ENCODE measurements around the gene DGKQ.

DGKQ gene, protein sequence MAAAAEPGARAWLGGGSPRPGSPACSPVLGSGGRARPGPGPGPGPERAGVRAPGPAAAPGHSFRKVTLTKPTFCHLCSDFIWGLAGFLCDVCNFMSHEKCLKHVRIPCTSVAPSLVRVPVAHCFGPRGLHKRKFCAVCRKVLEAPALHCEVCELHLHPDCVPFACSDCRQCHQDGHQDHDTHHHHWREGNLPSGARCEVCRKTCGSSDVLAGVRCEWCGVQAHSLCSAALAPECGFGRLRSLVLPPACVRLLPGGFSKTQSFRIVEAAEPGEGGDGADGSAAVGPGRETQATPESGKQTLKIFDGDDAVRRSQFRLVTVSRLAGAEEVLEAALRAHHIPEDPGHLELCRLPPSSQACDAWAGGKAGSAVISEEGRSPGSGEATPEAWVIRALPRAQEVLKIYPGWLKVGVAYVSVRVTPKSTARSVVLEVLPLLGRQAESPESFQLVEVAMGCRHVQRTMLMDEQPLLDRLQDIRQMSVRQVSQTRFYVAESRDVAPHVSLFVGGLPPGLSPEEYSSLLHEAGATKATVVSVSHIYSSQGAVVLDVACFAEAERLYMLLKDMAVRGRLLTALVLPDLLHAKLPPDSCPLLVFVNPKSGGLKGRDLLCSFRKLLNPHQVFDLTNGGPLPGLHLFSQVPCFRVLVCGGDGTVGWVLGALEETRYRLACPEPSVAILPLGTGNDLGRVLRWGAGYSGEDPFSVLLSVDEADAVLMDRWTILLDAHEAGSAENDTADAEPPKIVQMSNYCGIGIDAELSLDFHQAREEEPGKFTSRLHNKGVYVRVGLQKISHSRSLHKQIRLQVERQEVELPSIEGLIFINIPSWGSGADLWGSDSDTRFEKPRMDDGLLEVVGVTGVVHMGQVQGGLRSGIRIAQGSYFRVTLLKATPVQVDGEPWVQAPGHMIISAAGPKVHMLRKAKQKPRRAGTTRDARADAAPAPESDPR

GRCh38 chr4:973431-974397, at the start of gene DGKQ:
TSS of gene DGKQ (minus strand) at chr4:973569. CDS start at chr4:973482, 87 bp downstream.
- H3K27me3 ChIP-seq (ENCODE audit: low read depth, low read length), result no peaks in the 10 kb centered on the region
- TF ChIP-seq CTCF (IDR thresholded peaks at IDR 0.05; ENCODE audit: low read depth, low read length) (no peak), EZH2phosphoT487 (IDR thresholded peaks at IDR 0.05; ENCODE audit: low read depth) (no peak)
- peaks cover 5% of the 10 kb centered on the region; the same call in 1 of the 2 replicates for H3K4me1 ChIP-seq (ENCODE audit: low read length)
- no peaks in the 10 kb centered on the region for H3K9me3 ChIP-seq (ENCODE audit: insufficient read depth, low read length)
- H3K36me3 ChIP-seq (replicated peaks; ENCODE audit: low read depth, low read length), result no peaks in the 10 kb centered on the region
- no peak within 1 kb of the TSS for H3K27ac ChIP-seq (ENCODE audit: low read length)
- no peak within 1 kb of the TSS for H2AFZ ChIP-seq (ENCODE audit: low read depth, low read length)
- H3K4me3 ChIP-seq (ENCODE audit: low read length), result peak within 1 kb of the TSS; percentile 97
- peak within 1 kb of the TSS; percentile 97 for H3K4me2 ChIP-seq (ENCODE audit: low read length)
- H4K20me1 ChIP-seq (ENCODE audit: insufficient read depth, low read length), result no peaks in the 10 kb centered on the region
- peak within 1 kb of the TSS; percentile 69 for H3K9ac ChIP-seq (ENCODE audit: low read length)
- no peaks in the 10 kb centered on the region for H3K79me2 ChIP-seq (ENCODE audit: low read length)

- Histone ChIP-seq H3K27ac (ENCODE audit: low read length) (no peak overlapping the region), H3K4me1 (ENCODE audit: low read length) (peaks cover 26% of the 10 kb centered on the region), H3K4me3 (ENCODE audit: low read length) (no peak overlapping the region), H3K4me2 (ENCODE audit: low read length) (no peak overlapping the region), H3K9me3 (ENCODE audit: insufficient read depth, low read length) (no peaks in the 10 kb centered on the region), H3K79me2 (ENCODE audit: low read length) (no peaks in the 10 kb centered on the region), H3K36me3 (replicated peaks; ENCODE audit: low read depth, low read length) (no peaks in the 10 kb centered on the region), H3K27me3 (ENCODE audit: low read depth, low read length) (no peaks in the 10 kb centered on the region), H2AFZ (ENCODE audit: low read depth, low read length) (no peak overlapping the region), H3K9ac (ENCODE audit: low read length) (no peak overlapping the region), H4K20me1 (ENCODE audit: insufficient read depth, low read length) (no peaks in the 10 kb centered on the region)
- TF ChIP-seq EZH2phosphoT487 (IDR thresholded peaks at IDR 0.05; ENCODE audit: low read depth) (no peak), CTCF (IDR thresholded peaks at IDR 0.05; ENCODE audit: low read depth, low read length) (no peak)
Observed at GRCh38 chr4:1022739-1023066, 49.3 kb upstream of the DGKQ start.

GRCh38 chr4:1022051-1022738, 48.8 kb upstream of the DGKQ start:
- no peaks in the 10 kb centered on the region for H4K20me1 ChIP-seq (ENCODE audit: insufficient read depth, low read length)
- H3K4me3 ChIP-seq (ENCODE audit: low read length), result peak overlapping the region; percentile 50
- no peaks in the 10 kb centered on the region for H3K79me2 ChIP-seq (ENCODE audit: low read length)
- H2AFZ ChIP-seq (ENCODE audit: low read depth, low read length), result no peak overlapping the region
- peaks cover 26% of the 10 kb centered on the region for H3K4me1 ChIP-seq (ENCODE audit: low read length)
- H3K9me3 ChIP-seq (ENCODE audit: insufficient read depth, low read length), result no peaks in the 10 kb centered on the region
- H3K27ac ChIP-seq (ENCODE audit: low read length), result no peak overlapping the region
- H3K36me3 ChIP-seq (replicated peaks; ENCODE audit: low read depth, low read length), result no peaks in the 10 kb centered on the region
- no peaks in the 10 kb centered on the region for H3K27me3 ChIP-seq (ENCODE audit: low read depth, low read length)
- H3K4me2 ChIP-seq (ENCODE audit: low read length), result peak overlapping the region; percentile 73
- TF ChIP-seq EZH2phosphoT487 (IDR thresholded peaks at IDR 0.05; ENCODE audit: low read depth), result no peak
- no peak for TF ChIP-seq CTCF (IDR thresholded peaks at IDR 0.05; ENCODE audit: low read depth, low read length)
- no peak overlapping the region; the same call in 1 of the 2 replicates for H3K9ac ChIP-seq (ENCODE audit: low read length)
